Esophagus squamous epithelium (tissue), 4 donors: ENCODE data around the gene SLC22A3.

Source experiments
- POLR2A ChIP-seq, 4 donors: fragments of 450-650 bp; IDR thresholded peaks; one replicate each; pipeline ENCODE4 v1.6.1; 2017; ENCODE audit warnings: antibody characterized with exemption in 4 of 4, mild to moderate bottlenecking in 4 of 4, moderate library complexity in 3 of 4
- TF ChIP-seq, protein P1 (sequence below), 6 experiments: fragments of 450-650 bp in 4 of 6; fragments of 200-600 bp in 2 of 6; sonication (generic) in 2 of 6; IDR thresholded peaks; one replicate each; pipeline ENCODE4 v1.5.1; 2016 to 2019; ENCODE audit warnings: antibody characterized with exemption in 6 of 6, mild to moderate bottlenecking in 4 of 6, moderate library complexity in 4 of 6

DNA sequence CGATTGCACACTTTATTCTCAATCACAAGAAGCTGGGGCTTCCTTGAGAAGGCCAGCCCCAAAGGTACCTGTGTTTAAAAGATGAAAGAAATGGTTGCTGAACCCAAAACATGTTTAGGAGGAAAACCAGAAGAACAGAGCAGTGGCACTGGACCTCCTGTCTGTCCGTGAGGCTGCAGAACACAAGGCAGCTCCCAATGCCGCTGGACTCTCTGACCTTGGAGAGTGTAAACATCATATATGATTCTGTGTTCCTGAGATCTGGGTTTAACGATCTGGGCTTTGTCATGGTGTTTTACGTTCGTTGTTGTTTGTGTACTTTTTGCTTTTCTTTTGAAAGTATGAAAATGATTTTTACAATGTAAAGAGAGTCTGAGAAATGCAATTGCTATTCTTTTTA is 106.1 kb downstream of the SLC22A3 start:
- TF ChIP-seq, protein P1, sequence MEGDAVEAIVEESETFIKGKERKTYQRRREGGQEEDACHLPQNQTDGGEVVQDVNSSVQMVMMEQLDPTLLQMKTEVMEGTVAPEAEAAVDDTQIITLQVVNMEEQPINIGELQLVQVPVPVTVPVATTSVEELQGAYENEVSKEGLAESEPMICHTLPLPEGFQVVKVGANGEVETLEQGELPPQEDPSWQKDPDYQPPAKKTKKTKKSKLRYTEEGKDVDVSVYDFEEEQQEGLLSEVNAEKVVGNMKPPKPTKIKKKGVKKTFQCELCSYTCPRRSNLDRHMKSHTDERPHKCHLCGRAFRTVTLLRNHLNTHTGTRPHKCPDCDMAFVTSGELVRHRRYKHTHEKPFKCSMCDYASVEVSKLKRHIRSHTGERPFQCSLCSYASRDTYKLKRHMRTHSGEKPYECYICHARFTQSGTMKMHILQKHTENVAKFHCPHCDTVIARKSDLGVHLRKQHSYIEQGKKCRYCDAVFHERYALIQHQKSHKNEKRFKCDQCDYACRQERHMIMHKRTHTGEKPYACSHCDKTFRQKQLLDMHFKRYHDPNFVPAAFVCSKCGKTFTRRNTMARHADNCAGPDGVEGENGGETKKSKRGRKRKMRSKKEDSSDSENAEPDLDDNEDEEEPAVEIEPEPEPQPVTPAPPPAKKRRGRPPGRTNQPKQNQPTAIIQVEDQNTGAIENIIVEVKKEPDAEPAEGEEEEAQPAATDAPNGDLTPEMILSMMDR (IDR thresholded peaks at IDR 0.05), result no peak
- no peak for TF ChIP-seq POLR2A (IDR thresholded peaks at IDR 0.05)
